ENCODE data around the gene ZNF672.

ZNF672 gene

GRCh38 chr1:248805876-248806275 lies 32.1 kb upstream of the ZNF672 start:
- Histone ChIP-seq H3K4me1 (no peaks in the 10 kb centered on the region), H3K36me3 (no peaks in the 10 kb centered on the region), H3K4me3 (ENCODE audit: low read depth, low read length) (no peak overlapping the region), H3K27me3 (peaks cover 9% of the 10 kb centered on the region), H3K9me3 (no peaks in the 10 kb centered on the region)
- DNase-seq, result no peak
- TF ChIP-seq CTCF (IDR thresholded peaks at IDR 0.05; ENCODE audit: low read depth, low read length), result no peak

- Histone ChIP-seq H3K36me3 (no peaks in the 10 kb centered on the region), H3K4me1 (no peaks in the 10 kb centered on the region), H3K9me3 (no peaks in the 10 kb centered on the region), H3K4me3 (ENCODE audit: low read depth, low read length) (no peak overlapping the region), H3K27me3 (peaks cover 1% of the 10 kb centered on the region; the same call in 1 of the 2 replicates)
- DNase-seq, result peak; percentile 76
- peak; percentile 97 for TF ChIP-seq CTCF (IDR thresholded peaks at IDR 0.05; ENCODE audit: low read depth, low read length)
Measured at GRCh38 chr1:248807067-248807737, 30.8 kb upstream of the ZNF672 start.

DNA sequence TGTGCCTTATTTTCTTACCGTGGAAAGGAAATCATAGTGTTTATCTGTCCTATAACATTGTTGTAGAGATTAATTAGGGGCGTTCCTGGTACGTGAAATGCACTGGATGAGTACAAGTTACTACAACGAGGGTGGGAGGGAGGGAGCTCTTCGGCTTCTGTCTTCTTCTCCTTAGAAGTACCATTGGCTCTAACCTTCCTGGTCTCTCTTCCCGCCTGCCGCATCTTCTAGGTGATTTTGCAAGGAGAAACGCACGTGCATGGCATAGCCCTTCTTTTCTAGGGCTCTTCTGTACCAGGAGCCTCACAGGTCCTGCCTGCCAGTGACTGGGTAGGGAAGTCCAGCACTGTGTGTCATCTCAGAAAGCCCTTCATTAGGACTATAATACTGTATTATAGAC lies 29.1 kb upstream of the ZNF672 start:
- Histone ChIP-seq H3K36me3 (peaks cover 10% of the 10 kb centered on the region), H3K27me3 (no peaks in the 10 kb centered on the region), H3K4me1 (no peaks in the 10 kb centered on the region), H3K4me3 (ENCODE audit: low read depth, low read length) (no peak overlapping the region), H3K9me3 (no peaks in the 10 kb centered on the region)
- TF ChIP-seq CTCF (IDR thresholded peaks at IDR 0.05; ENCODE audit: low read depth, low read length), result no peak
- no peak for DNase-seq

GRCh38 chr1:248810000-248810726 lies 27.9 kb upstream of the ZNF672 start:
- Histone ChIP-seq H3K4me3 (ENCODE audit: low read depth, low read length) (no peak overlapping the region), H3K36me3 (peaks cover 23% of the 10 kb centered on the region), H3K4me1 (no peaks in the 10 kb centered on the region), H3K27me3 (no peaks in the 10 kb centered on the region), H3K9me3 (no peaks in the 10 kb centered on the region)
- DNase-seq, result no peak
- no peak for TF ChIP-seq CTCF (IDR thresholded peaks at IDR 0.05; ENCODE audit: low read depth, low read length)

GRCh38 chr1:248810727-248811513 lies 27.1 kb upstream of the ZNF672 start:
- Histone ChIP-seq H3K4me3 (ENCODE audit: low read depth, low read length) (no peak overlapping the region), H3K4me1 (no peaks in the 10 kb centered on the region), H3K27me3 (no peaks in the 10 kb centered on the region), H3K9me3 (no peaks in the 10 kb centered on the region), H3K36me3 (peaks cover 31% of the 10 kb centered on the region)
- DNase-seq, result no peak
- TF ChIP-seq CTCF (IDR thresholded peaks at IDR 0.05; ENCODE audit: low read depth, low read length), result no peak

All from BE2C (cell line).